HG03521 (cell line): Measurements from ENCODE around the gene EAPP.
"Not testable (repeated sequence)": the region's sequence is repeated elsewhere in the genome, so short reads cannot be mapped to it uniquely, and the experiment has no call there.

ENCODE experiments used
- ATAC-seq: cut with Tn5 transposase; IDR thresholded peaks from one replicate; pipeline ENCODE4 v1.9.1; 2021; ENCODE audit warnings: mild to moderate bottlenecking, moderate library complexity; ENCODE audit not compliant: unreplicated experiment

Gene EAPP

DNA sequence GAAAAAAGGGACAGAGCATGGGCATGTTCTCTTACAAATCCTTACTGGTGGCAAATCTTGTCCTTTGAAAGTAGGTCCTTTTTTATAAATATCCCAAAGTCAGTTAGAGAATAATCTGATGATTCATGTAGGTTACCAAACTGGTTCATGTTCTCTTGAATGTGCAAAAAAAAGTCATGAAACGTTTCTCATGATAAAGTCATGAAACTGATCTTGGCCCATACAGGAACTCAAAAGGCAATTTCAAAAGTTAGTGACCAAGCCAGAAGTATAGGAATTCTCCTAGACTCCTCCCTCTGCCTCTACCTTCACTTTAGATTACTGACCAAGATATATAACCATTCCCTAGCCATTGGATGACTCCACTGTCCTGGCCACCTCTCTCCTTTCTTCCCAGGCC, 50.2 kb downstream of the EAPP start:
- ATAC-seq, result no peak

DNA sequence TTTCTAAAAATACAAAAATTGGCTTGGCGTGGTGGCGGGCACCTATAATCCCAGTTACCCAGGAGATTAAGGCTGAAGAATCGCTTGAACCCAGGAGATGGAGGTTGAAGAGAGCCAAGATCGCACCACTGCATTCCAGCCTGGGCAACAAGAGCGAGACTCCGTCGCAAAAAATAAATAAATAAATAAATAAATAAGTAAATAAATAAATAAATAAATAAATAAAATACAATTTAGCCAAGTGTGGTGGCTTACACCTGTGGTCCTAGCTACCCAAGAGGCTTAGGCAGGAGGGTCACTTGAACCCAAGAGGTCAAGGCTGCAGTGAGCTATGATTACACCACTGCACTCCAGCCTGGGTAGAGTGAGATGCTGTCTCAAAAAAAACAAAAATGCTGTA, 51.0 kb downstream of the EAPP start:
- ATAC-seq, result no peak

DNA sequence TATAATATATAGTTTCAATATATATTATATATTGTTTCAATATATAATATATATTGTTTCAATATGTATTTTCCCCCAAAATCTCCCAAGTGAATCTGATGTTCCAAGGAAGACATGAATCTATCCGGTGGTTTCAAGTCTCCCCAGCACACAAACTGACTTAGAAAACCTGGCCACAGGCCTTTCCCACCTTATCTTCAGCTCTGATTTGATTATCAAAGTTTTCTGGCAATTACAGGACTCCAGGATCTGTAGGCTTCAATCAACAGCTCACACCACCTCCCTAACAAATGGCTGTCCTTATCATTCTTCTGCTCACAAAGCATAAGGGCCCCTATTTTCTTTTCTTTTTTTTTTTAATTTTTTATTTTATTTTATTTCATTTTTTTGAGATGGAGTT, 54.8 kb downstream of the EAPP start:
- no peak for ATAC-seq

DNA sequence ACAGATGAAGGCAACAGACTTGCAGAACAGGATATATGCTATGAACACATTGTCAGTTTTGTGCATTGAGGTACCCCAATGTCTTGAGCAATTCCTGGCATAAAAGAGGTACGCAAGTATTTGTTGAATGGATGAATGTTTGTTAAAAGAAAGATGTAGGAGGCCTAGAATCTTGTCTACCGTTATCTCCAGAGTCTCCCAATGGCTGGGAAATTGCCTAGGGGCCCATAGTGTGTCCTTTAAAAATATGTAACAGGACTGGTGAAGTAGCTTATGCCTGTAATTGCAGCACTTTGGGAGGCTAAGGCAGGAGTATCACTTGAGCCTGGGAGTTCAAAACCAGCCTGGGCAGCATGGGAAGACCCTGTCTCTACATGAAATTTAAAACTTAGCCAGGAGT, 57.0 kb downstream of the EAPP start:
- no peak for ATAC-seq

DNA sequence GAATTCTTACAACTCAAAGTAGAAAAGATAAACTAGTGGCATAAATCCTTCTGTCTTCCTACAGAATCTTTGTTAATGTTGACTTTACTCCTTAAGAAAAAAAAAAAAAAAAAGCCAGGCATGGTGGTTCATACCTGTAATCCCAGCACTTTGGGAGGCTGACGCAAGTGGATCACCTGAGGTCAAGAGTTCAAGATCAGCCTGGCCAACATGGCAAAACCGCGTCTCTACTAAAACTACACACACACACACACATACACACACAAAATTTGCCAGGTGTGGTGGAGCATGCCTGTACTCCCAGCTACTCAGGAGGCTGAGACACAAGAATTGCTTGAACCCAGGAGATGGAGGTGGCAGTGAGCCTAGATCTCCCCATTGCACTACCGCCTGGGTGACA, 59.8 kb downstream of the EAPP start:
- ATAC-seq, result no peak

DNA sequence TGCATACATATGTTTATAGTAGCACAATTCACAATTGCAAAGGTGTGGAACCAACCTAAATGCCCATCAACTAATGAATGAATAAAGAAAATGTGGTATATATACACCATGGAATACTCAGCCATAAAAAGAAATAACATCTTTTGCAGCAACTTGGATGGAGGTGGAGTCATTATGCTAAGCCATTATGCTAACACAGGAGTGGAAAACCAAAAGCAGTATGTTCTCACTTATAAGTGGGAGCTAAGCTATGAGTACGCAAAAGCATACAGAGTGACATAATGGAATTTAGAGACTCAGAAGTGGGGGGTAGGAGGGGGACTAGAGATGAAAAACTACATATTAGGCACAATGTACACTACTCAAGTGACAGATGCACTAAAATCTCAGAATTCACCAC, 61.2 kb downstream of the EAPP start:
- no peak for ATAC-seq

DNA sequence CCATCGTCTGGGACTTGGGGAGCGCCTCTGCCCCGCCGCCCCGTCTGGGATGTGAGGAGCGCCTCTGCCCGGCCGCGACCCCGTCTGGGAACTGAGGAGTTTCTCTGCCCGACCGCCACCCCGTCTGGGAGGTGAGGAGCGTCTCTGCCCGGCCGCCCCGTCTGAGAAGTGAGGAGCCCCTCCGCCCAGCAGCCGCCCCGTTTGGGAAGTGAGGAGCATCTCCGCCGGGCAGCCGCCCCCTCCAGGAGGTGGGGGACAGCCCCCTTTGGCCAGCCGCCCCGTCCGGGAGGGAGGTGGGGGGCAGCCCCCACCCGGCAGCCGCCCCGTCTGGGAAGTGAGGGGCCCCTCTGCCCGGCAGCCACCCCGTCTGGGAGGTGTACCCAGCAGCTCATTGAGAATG, 63.5 kb downstream of the EAPP start:
- not testable (repeated sequence) for ATAC-seq

DNA sequence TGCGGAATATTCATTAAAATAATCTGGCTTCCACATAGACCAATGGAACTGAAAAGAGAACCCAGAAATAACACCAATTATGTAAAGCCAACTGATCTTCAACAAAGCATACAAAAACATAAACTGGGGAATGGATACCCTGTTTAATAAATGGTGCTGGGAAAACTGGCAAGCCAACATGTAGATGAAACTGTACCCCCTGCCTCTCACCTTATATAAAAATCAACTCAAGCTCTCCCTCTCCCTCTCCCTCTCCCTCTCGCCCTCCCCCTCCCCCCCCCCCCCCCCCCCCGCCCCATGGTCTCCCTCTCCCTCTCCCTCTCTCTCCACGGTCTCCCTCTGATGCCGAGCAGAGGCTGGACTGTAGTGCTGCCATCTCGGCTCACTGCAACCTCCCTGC, 64.3 kb downstream of the EAPP start:
- no peak for ATAC-seq

DNA sequence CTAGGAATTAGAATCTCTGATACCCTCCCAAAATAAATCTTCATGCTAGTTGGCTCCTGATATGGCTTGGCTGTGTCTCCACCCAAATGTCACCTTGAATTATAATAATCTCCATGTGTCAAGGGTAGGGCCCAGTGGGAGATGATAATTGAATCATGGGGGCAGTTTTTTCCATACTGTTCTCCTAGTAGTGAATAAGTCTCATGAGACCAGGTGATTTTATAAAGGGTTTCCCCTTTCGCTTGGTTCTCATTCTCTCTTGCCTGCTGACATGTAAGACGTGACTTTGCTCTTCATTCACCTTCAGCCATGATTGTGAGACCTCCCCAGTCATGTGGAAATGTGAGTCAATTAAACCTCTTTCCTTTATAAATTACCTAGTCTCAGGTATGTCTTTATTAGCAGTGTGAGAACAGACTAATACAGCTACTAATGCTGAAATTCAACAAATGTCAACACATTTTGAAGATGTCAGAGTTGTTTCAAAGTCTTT, 65.3 kb downstream of the EAPP start:
- ATAC-seq, result no peak

DNA sequence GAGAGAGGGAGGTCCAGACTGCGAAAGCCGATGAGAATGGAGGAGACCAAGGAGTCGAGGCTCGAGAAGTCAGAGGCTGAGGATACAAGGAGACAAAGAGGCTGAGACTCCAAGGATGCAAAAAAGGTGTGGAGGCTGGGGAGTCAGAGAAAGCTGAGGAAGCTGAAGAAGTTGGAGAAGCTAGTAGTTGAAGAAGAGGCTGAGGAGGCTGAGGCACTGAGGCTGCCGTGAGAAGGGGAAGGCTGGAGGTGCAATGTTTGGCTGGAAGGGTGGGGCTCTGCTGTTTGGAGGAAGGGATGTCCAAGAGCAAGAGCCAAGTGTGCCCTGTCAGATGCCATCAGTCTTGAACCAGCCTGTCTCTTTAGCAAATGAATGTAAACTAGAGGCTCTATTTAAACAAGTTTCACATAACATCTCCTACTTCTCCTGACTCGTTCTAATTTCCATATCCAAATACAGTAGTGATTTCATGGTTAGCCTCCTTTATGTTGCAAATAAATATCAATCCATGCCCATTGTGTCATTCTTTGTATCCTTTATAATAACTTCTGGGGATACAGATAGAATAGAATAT, 66.7 kb downstream of the EAPP start:
- no peak for ATAC-seq

DNA sequence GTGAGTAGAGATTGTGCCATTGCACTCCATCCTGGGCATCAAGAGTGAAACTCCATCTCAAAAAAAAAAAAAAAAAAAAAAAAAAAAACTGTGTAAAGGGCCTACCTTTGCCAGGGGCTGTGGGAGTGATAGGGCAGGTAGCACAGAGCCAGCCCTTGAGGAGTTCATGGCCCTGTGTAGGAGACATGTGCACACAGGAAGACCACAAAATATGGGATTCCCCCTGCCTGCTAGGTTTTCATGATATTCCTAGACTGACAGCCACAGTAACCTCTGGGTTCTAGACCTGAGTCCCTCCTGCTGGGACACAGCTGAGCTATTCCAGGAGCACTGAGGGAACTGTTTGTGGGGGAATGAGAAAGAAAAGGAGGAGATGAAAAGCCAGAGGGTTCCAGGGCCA, 69.2 kb downstream of the EAPP start:
- no peak for ATAC-seq

DNA sequence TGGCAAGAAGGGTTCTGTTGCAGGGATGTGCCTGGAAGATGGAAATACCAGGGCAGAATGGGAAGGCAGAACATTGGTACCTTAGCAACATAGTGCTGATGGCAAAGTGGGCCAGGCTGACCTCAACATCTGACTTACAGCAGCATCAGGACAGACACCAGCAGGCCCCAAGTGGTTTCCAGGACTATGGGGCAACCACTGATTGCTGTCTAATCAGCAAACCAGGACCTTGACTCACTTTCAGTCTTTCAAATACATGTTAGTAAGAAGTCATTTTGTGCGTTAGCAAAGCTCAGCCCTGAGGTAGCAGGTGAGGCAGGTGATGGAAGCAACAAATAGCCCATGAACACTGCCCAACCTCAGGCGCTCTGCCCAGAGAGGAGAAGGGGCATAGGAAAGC, 72.8 kb downstream of the EAPP start:
- ATAC-seq, result no peak
